ENCODE measurements around the gene VAV2.

The VAV2 gene

GRCh38 chr9:133735415-133735775 lies 256.7 kb downstream of the VAV2 start:
- H3K4me3 ChIP-seq (ENCODE audit: low read depth, low read length) = no peak overlapping the region
- TF ChIP-seq CTCF (IDR thresholded peaks at IDR 0.05; ENCODE audit: insufficient read depth, low read depth, low read length, missing control alignments) = no peak
- DNase-seq (ENCODE audit: low read depth) = peak; percentile 33

GRCh38 chr9:133734590-133735414 lies 257.3 kb downstream of the VAV2 start:
- no peak overlapping the region for H3K4me3 ChIP-seq (ENCODE audit: low read depth, low read length)
- DNase-seq (ENCODE audit: low read depth) = no peak
- TF ChIP-seq CTCF (IDR thresholded peaks at IDR 0.05; ENCODE audit: insufficient read depth, low read depth, low read length, missing control alignments) = no peak

GRCh38 chr9:133733796-133734533 lies 258.2 kb downstream of the VAV2 start:
- no peak for TF ChIP-seq CTCF (IDR thresholded peaks at IDR 0.05; ENCODE audit: insufficient read depth, low read depth, low read length, missing control alignments)
- DNase-seq (ENCODE audit: low read depth) = no peak
- H3K4me3 ChIP-seq (ENCODE audit: low read depth, low read length) = no peak overlapping the region

- DNase-seq (ENCODE audit: low read depth) = no peak
- no peak for TF ChIP-seq CTCF (IDR thresholded peaks at IDR 0.05; ENCODE audit: insufficient read depth, low read depth, low read length, missing control alignments)
- H3K4me3 ChIP-seq (ENCODE audit: low read depth, low read length) = no peak overlapping the region
Observed at GRCh38 chr9:133733421-133733795, 258.7 kb downstream of the VAV2 start.

- DNase-seq (ENCODE audit: low read depth) = no peak
- TF ChIP-seq CTCF (IDR thresholded peaks at IDR 0.05; ENCODE audit: insufficient read depth, low read depth, low read length, missing control alignments) = no peak
- H3K4me3 ChIP-seq (ENCODE audit: low read depth, low read length) = no peak overlapping the region
Observed at GRCh38 chr9:133732639-133733408, 259.3 kb downstream of the VAV2 start.

GRCh38 chr9:133731876-133732638 lies 260.1 kb downstream of the VAV2 start:
- peak; percentile 26 for DNase-seq (ENCODE audit: low read depth)
- TF ChIP-seq CTCF (IDR thresholded peaks at IDR 0.05; ENCODE audit: insufficient read depth, low read depth, low read length, missing control alignments) = no peak
- H3K4me3 ChIP-seq (ENCODE audit: low read depth, low read length) = no peak overlapping the region
